ENCODE data around the gene DNAJC5G. TPM values are rescaled to one million over a fixed set of nuclear protein-coding genes. Genes with fewer than 3 reads are reported as not detected.

Gene DNAJC5G
- total and polyA plus RNA-seq, 2 of the 13 experiments (the other 11 are each of a cell fraction or from before 2014, with no cell fraction given) = 0.05 TPM; not detected in 1

DNA sequence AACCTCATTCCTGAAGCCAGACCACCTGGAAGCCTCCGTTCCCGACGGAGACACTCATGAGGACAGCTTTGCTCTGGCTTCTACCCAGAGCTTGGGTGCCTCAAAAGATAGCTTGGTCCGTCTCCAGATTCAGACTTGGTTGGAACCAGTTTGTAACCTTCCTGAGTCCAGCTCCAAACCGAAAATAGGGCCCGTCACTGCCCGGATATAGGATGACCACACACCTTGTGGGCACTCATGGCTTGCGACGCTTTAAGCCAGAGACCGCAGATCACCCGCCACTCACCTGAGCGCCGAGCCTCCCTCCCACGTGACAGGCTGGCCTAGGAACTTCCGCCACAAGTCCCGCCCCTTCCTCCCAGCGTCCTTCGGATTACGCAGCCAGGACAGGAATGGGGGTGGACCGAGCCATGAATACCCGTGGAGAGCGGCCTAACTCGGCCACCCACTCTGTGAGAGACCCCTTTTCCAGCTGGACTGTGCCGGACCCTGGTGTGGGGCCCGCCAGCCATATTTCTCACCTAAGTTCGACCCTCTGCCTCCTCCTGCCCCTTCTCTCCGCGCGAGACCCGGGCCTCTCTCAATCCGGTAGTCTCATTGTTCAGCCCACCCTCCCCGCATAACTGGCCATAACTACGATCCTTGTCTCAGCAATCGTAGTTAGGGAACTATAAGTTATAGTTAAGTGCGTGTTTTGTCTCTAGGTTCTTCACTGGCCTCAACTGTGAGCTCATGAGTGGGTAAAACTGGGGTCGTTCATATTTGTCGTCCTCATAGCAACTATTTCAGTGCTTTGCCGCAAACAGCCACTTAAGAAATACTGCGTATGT lies 47.7 kb downstream of the DNAJC5G start, which contains the start of gene MPV17 (continued):
- TF ChIP-seq ZNF609 (CRISPR knock-in tag; IDR thresholded peaks at IDR 0.05; ENCODE audit: borderline replicate concordance) = 0 out of 2 replicates have a peak, but pooled peaks have one; percentile 37
- no peak for TF ChIP-seq CEBPZ (IDR thresholded peaks at IDR 0.05; ENCODE audit: low read length)
- peak; percentile 73 for TF ChIP-seq TARDBP (CRISPR knock-in tag; IDR thresholded peaks at IDR 0.05)
- TF ChIP-seq NFYB (CRISPR knock-in tag; IDR thresholded peaks at IDR 0.05) = peak; percentile 64
- TF ChIP-seq ZBTB10 (CRISPR knock-in tag; IDR thresholded peaks at IDR 0.05; ENCODE audit: borderline replicate concordance) = peak; percentile 60; the same call in 1 of the 2 replicates
- TF ChIP-seq ZNF607 (CRISPR knock-in tag; IDR thresholded peaks at IDR 0.05; ENCODE audit: borderline replicate concordance) = peak; percentile 97
- TF ChIP-seq NFKB2 (CRISPR knock-in tag; IDR thresholded peaks at IDR 0.05; ENCODE audit: borderline replicate concordance) = peak; percentile 91; the same call in 1 of the 2 replicates
- TF ChIP-seq ZFX (CRISPR knock-in tag; IDR thresholded peaks at IDR 0.05; ENCODE audit: low read depth) = peak; percentile 98
- TF ChIP-seq ARHGAP35 (CRISPR knock-in tag; IDR thresholded peaks at IDR 0.05; ENCODE audit: borderline replicate concordance) = peak; percentile 78; the same call in 1 of the 2 replicates
- no peak for TF ChIP-seq TBL1XR1 (IDR thresholded peaks at IDR 0.05; ENCODE audit: borderline replicate concordance, low read length, partially characterized antibody)
- TF ChIP-seq ELF4 (CRISPR knock-in tag; IDR thresholded peaks at IDR 0.05; ENCODE audit: borderline replicate concordance) = peak; percentile 63; the same call in 1 of the 2 replicates
- TF ChIP-seq MATR3 (CRISPR knock-in tag; IDR thresholded peaks at IDR 0.05) = no peak
- TF ChIP-seq SP140L (CRISPR knock-in tag; IDR thresholded peaks at IDR 0.05; ENCODE audit: borderline replicate concordance) = peak; percentile 62; the same call in 1 of the 2 replicates
- TF ChIP-seq, protein P1, sequence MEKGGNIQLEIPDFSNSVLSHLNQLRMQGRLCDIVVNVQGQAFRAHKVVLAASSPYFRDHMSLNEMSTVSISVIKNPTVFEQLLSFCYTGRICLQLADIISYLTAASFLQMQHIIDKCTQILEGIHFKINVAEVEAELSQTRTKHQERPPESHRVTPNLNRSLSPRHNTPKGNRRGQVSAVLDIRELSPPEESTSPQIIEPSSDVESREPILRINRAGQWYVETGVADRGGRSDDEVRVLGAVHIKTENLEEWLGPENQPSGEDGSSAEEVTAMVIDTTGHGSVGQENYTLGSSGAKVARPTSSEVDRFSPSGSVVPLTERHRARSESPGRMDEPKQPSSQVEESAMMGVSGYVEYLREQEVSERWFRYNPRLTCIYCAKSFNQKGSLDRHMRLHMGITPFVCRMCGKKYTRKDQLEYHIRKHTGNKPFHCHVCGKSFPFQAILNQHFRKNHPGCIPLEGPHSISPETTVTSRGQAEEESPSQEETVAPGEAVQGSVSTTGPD (CRISPR knock-in tag; IDR thresholded peaks at IDR 0.05) = 0 out of 2 replicates have a peak, but pooled peaks have one; percentile 30
